Left forelimb (tissue), 1 donor: Measurements from ENCODE around the gene RNF149.
"Not testable (repeated sequence)": the region's sequence is repeated elsewhere in the genome, so short reads cannot be mapped to it uniquely, and the experiment has no call there.

Source experiments
- DNase-seq: peaks from one replicate; pipeline ENCODE4 v3.0.0-alpha.2; 2018; ENCODE audit warnings: low spot score

RNF149 gene

DNA sequence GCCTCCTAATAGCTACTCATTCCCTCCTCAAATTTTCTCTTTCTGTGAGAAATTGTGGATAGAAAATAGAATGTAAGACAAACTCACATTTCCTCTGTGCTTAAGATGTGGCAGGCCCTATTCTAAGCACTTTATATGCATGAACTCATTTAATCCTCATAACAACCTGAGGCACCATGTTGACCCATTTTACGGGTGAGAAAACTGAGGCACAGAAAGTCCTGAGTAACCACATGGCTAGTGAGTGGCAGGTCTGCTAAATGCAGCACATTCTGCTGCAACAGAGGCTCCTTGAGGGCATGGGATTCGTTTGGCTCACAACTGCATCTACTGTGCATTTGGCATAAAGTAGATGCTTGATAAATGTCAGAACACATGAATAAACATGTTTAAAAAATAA lies 22.7 kb upstream of the RNF149 start:
- DNase-seq, result no peak

DNA sequence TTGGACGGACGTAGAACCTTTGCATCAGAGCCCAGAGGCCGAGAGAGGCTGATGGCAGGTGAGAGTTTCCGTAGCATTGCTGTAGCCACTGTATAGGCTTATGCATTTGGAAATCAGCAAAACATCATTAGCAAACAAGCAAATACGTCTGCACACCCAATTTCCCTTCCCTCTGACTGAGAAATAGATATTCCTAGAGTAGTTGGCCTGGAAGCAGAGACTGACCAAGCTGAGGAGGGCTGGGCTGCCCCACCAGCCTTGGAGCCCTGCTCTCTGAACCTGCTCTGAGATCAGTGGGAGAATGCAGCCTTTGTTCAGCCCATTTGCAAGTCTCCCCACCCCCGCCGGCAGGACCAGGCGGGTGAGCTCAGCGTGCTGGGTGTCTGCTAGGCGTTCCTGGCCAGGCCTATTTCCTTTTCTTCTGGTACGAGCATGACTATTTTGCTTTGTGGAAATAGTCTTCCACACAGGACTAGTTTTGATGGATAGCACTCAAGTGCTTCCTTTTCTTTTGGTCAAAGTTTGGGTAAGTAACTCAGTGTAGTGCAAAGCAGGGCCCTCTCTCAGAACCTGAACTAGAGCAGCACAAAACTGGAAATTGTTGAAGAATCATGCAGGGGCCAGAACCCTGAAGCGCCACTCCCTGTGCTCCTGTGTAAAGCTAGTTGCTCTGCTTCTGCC lies 21.9 kb upstream of the RNF149 start:
- no peak for DNase-seq

- DNase-seq, result no peak
Observed at GRCh38 chr2:101329026-101329425, 20.5 kb upstream of the RNF149 start.

- DNase-seq, result no peak
Observed at GRCh38 chr2:101328474-101329007, 20.0 kb upstream of the RNF149 start.

GRCh38 chr2:101327863-101328394 lies 19.4 kb upstream of the RNF149 start:
- DNase-seq, result no peak

DNA sequence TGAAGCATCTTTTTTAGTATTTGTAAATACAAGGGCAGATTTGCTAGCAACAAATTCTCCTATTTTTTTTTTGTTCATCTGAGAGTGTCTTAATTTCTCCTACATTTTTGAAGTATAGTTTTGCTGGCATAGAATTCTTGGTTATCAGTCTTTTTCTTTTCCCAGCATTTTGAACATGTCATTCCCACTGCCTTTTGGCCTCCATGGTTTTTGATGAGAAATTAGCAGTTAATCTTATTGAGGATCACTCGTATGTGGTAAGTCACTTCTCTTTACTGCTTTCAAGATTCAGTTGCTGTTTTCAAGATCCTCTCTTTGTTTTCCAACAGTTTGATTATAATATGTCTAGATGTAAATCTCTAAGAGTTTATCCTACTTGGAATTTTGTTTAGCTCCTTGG lies 16.9 kb upstream of the RNF149 start:
- DNase-seq, result no peak

- DNase-seq, result not testable (repeated sequence)
Observed at GRCh38 chr2:101316568-101316967, 8.1 kb upstream of the RNF149 start.

DNA sequence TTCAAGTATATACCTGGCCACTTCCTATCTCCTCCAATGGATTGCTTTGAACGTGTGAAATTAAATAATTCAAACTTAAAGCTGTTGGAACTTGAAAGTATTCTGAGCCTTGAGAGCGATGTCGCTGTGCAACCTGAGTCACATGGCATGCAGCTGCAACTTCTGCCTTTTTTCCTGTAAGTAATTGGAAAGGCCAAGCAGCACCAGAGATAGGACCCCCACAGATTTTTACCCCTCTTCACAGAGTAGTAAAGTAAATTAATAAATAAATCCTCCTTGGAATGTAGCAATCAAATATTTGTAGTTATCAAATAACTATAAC lies 3.2 kb upstream of the RNF149 start:
- DNase-seq, result no peak

- DNase-seq, result no peak
Observed at GRCh38 chr2:101310834-101311695, 2.6 kb upstream of the RNF149 start.

- no peak for DNase-seq
Observed at GRCh38 chr2:101310090-101310833, 1.8 kb upstream of the RNF149 start.

DNA sequence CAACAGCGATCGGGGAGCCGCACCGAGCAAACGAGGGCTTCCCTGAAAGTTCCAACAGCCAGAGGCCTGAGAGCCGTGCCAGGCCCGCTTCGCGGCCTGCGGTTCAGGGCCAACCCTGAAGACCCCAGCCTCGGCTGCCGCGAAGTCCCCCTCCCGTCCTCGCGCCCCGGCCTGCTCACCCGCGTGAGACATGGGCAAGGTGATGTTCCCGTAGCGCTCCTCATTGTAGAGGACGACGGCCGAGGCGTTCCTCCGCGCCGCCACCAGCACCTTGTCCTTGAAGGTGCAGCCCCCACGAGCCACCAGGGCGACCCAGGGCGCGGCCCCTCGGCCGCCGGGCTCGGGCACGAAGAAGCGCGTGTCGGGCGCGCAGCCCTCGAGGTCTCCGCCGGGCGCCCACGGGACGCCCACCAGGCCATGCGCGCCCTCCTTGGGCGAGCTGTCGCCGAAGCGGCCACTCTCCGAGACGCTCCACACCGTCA lies 510 bp downstream of the RNF149 start:
- no peak for DNase-seq

DNA sequence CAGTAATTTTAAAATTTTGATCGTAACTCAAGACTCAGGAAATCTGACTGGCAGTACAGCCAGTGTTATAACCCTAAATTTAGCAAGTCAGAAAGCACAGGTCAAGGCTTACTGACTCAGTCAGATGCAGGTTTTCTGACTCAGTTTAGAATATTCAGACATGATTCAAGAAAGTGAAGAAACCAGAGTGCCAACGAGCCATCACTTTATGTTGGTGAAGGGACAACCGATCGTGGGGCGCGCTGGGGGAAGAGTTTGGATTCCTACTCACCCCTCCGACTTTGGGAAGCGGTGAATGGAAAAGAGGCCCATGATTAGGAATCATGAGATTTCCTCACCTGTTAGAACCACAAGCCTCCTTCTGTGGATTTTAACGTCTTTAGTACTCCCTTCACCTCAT lies 998 bp downstream of the RNF149 start:
- DNase-seq, result no peak

- DNase-seq, result no peak
Observed at GRCh38 chr2:101306410-101306809, 2.1 kb downstream of the RNF149 start.

DNA sequence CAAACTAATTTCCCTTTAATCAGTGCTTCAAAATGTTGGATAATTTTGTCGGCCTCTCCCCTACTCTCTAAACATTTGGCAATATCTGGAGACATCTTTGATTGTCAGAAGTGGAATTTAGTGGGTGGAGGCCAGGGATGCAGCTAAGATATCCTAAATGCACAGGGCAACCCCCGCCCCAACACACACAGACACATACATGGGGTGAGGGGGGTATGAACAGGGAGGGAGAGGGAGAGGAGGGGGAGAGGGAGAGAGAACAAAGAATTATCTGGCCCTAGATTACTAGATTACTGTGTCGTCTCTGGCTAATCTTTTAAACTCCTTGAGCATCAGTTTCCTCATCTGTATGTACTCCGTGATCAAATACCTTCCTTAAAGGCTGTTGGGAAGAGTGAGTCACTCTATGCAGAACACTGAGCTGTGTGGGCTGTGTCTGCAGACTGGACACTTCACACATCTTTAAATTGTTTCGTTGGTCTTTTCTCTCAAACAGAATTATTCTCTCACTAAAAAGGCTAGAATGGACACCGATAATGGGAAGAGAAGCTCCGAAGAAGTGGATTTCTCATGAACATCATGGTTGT lies 2.9 kb downstream of the RNF149 start:
- DNase-seq, result no peak

GRCh38 chr2:101305035-101305434 lies 3.5 kb downstream of the RNF149 start:
- no peak for DNase-seq

DNA sequence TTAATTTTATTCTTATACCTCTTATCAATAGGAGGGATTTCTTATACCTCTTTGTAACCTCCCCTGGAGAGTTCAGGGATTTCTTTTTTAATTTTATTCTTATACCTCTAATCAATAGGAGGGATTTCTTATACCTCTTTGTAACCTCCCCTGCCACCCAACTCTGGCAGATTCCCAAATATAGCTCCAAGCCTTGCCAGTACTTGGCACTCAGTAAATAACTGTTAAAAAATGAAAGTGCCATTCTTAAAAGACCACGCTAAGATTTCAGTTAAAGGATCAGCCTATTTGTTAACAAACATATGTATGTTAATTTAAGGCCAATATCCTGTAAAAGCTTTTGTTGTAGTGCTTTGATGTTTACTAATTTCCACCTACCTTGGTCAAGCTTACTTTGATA lies 4.8 kb downstream of the RNF149 start:
- DNase-seq, result no peak

DNA sequence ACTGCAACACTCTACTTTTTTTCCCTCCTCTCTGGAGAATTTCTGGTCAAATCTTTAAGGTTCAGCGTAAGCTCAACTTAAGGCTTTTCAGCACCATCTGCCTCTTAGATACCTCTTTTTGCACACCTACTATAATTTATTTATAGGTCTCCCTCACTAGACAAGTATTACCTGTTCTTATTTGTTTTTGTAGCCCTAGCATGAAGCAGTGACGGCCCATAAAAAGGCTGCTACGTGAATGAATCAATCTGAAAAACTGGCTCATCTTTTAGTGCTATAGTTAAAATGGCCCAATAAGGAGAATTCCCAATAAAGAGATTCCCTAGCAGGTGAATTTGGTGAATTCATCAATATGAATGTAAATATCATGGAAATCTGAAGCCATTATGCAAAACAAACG lies 6.5 kb downstream of the RNF149 start:
- no peak for DNase-seq

GRCh38 chr2:101300836-101301235 lies 7.7 kb downstream of the RNF149 start:
- DNase-seq, result no peak

DNA sequence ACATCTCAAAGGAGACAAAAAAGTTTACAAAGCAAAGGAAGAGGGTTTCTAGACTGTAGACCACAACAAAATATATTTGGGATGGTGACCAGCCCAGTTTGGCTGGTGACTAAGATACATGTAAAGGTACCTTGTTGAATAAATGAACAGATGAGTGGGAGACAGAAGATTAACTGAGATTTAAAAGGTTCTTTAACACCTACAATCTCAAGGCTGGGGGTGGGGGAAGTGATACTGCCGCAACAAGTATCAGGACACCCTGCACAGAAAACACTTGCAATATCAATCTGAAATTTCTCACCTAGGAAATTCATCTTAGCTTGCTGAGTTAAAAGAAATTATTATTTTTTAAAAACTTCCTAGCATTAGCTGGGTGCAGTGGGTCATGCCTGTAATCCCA lies 8.3 kb downstream of the RNF149 start:
- no peak for DNase-seq

DNA sequence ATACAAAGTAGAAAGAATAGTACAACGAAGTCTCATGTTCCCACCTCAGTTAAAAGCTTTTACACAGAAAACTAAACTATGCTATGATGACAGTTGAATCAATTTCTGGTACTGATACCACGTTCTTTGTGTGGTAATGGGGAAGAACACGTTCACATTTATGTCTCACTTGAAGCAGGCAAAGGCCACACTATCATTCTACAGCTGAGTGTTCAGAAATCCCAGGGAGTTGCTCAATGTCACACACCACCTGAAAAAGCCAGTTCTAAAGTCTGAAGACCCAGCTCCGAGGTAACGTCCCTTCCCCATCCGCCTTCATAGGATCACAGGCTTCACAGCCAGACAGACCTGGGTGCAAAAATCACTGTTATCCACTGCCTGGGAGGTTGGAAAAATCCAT lies 8.9 kb downstream of the RNF149 start:
- DNase-seq, result no peak

- no peak for DNase-seq
Observed at GRCh38 chr2:101297383-101297782, 11.1 kb downstream of the RNF149 start.

GRCh38 chr2:101296371-101296770 lies 12.1 kb downstream of the RNF149 start:
- no peak for DNase-seq
